Stimulated activated CD4-positive, alpha-beta T cell treated with anti-CD3 and anti-CD28 coated beads, Interleukin-1b, Interleukin-23, amount 100 ng/mL, for 4 hours (primary cell): ENCODE results near the gene TBC1D22A.

Experiments used
- DNase-seq, 2 donors: peaks; one replicate each; pipeline ENCODE4 v3.0.0-alpha.2; 2020; ENCODE audit warnings: low read depth in 2 of 2

TBC1D22A gene

DNA sequence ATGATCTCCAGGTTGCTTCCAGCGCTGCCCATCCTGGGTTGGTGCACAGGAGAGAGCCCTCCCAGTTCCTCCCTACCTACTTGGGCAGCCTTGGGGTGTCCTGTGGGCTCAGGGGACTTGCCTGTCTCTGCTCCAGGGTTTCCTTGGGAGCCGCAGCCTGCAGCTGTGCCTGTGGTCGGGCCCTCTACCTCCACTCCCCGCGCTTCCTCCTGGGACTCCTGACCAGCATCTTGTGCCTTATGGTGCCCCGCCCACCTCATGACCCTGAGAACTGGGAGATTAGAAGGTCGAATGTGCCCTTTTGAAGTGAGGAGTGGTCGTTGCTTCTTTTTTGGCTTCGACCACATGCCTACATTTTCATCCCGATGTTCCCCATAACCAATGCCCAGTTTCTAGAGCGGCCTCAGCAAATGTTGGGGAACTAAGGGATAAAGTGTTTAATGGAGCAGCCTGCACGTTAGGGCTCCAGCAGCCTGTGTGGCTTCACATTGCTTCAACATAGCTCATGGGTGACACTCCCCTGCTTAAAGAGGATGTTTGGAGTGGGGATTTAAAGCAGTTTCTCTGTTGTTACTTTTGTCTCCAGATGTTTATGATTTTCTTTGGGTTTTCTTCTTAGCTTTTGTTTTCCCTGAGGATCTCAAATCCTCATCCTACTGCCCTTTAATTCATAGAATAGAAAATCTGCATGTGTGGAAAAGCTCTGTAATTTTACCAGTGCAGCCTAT, 248.8 kb downstream of the TBC1D22A start:
- DNase-seq: no peak

DNA sequence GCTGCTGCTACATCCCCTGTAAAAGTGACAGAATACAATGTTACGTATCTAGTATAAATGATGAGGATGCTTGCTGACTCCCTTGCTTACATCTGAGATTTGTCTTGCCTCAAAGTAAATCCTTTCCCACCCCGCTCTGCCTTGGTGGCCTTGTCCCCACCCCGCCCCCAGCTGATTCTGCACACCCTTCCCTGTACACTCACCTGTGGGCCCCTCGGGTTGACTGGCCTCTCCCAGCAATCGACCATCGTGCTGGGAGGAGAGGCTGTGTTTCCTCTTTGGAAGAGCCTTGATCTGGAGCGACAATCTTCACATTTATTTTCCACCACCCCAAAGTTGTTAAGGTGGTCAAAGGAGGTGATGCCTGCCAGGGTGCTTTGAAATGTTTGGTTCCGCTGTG, 249.4 kb downstream of the TBC1D22A start:
- no peak for DNase-seq

DNA sequence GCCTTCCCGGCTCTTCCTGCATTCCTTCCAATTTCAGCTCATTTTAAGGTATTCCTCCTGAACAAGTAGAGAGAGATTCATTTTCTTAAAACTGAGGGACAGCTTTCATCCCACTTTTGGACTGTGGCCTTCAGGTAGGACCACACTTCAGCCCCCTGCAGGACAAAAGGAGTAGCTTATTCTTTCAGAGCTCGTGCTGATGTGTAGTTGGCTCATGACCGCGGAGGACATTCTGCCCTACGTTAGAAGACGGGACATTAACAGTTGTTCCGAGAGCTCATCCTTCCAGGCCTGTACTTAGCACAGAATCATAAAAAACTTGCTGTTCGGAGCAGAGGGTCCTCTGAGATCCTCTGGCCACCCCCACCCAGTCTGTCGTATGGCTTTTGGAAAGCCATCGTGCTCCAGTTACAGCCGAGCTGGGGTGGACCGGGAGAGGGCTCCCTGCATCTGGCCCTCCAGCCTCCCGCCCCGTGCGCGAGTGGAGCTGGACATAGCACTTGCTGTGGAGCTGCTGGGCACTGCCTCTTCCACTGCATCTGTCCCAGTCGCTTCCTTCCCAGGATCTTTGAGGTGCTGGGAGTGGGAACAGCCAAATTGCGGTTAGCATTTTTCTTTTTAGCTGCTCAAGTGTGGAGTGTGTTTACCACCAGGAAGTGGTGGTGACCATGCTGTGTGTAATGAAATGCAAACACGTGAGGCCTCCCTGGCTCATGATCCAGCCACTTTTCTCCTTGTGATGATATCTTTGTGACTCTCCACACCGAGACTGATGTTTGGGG, 250.3 kb downstream of the TBC1D22A start:
- DNase-seq: no peak

DNA sequence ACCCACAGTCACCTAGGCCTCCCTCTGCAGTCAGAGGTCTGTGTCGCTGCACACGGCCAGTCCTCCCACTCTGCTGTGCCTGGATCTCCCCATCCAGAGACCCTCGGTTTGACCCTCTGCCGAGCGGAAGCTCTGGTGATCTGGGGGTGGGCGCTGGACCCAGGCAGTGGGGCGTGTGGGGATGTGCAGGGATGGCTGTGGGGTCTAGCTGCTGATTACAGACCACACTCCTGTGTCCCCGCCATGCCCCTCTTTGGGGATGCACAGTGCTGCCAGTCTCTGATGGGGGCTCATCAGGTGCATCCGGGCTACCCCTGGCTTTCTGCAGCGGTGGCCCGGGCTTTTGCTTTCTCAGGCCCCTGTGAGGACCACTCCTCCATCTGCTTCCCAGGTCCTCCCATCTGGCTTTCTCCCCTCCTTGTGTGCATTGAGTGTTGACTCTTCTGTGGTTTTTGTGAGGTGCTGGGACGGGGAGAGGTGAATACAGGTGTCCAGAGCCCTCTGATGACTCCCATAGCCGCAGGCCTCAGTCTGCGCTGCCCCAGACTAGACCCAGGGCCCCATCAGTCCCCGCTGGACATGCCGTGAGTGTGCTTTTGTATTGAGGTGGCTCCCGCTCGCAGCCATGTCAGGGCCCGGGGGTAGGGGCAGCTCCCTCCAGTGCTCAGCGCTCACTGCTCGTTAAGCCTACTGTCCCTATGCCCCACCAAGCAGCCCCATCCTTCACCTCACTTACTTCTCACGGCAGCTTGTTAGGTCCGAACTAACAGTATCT, 251.6 kb downstream of the TBC1D22A start:
- no peak for DNase-seq

DNA sequence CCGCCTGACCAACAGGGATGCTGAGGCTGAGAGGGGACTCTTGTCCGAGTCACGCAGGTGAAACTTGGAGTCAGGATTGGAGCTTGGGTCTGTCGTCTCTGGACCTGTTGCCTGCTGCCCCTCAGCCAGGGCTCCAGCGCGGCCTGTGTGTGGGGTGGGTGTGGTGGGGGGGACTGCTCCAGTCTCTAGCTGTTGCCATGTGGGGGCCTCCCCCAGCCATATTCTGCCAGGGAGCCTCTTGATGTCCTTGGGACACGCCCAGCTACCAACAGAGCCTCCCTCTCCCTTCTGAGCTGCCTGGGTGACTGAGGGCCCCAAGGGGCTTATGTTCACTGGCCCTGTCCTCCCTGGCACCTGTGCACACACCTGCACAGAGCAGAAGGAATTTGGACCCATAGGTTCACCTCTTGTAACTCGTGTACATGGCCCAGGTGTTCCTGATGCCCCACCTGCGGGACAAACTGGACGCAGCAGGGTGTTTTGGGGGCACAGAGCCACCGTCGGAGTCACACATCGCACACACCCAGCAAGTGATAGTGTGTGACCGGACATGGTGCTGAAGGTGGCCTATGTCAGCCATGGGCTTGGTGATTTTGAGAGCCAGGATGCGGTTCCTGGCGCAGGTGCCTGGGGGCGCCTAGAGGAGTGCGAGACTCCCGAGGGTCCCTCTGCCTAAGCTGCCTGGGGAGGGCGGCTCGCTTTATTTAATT, 252.3 kb downstream of the TBC1D22A start:
- no peak for DNase-seq

DNA sequence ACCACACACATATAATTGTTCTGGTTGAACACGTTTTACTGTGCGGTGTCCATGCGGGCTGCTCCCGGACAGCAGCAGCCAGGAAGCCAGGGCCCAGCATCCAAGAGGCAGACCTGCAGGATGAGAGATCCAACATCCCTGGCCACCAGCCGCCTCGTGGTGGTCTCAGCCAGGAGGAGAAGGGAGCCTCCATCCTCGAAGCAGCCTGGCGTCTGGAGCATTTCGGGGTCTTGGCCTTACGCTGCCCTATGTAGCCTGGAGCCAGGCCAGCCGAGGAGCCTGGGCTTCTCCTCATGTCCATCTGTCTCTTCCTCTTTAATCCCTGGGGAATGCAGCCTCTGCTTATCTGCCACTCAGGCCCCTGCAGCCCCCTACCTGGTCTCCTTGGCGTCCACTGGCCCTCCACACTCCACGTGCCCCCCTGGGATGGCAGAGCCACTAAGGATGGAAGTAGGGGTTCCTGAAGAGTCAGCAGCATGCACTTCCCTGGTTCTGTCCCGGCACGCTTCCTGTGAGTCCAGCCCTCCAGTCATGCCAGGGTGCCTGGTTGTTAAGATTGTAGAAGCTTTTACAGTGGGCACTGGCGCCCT, 253.2 kb downstream of the TBC1D22A start:
- no peak for DNase-seq

DNA sequence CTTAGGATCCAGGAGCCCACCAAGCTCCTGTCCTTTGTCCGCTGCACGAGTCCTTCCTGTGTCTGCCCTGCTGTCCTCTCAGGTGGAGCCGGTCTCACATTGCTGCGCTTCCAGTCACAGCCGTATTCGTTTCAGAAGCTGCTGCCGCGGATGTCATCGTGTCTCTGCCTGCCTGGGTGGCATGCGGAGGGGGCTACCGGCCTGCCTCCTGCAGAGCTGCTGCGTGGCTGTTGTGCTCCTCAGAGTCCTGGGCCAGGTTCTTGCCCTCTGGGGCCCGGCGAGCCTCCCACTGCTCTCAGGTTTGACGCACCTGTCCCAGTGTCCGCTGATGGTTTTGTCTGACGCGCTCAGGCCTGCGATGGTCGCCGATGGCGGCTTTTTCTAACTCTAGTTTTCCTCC, 254.2 kb downstream of the TBC1D22A start:
- no peak for DNase-seq

DNA sequence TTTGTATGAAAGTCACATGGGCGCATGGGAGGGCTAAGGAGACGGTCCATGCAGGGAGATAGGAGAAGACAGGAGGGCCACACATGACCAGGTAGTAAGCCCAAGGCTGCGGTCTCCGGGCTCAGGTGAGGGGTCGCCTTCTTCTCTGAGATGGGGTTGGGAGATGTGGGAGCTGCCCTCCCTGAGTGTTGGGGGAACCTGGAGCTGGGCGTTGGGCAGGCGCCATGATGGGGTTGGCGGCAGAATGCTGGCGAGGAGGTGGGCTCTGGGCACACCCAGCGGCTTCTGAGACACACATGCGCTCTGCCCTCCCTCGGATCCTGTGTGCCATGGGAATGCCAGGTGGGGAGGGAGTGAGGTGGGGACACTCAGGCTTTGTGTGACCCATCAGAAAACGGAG, 254.8 kb downstream of the TBC1D22A start:
- no peak for DNase-seq

DNA sequence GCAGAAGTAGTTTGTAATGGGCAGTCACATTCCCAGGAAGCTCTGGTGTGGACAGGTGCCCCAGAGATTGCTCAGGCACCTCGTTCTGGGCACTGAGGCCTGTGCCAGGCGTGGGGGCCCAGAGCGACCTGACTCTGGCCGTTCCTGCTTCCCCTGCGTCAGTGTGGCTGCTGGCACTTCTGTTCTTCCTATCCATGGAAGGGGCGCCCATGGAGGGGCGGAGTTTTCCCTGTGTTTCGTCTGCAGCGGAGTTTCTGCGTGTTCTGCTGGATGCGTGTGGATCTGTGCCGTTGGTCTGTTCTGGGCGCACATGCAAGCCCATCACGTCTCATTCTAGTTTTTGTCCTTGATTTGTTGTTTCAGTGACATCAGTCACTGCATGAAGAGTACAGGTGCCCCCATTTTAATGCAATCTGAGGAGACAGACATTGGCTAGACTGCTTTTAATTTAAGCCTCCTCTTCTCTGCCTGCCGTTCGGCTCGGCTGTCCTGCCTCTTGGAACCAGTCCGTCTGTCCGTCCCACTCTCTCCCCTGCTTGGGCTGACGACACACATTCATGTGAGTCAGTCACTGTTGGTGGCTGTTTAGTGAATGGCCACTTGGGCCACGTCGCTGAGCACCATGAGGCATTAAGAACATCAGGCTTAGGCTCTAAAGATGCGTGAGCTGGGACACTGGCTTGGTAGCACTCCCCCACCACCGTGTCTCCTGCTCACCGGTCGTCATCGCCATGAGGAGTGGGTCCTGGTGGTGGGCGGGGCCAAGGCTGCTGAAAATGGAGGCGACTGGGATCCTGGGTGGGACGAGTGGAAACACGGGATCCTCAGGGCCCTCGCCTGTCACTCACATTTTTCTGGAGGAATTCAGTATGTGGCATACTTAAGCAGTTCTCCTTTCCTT, 255.8 kb downstream of the TBC1D22A start:
- DNase-seq: no peak

DNA sequence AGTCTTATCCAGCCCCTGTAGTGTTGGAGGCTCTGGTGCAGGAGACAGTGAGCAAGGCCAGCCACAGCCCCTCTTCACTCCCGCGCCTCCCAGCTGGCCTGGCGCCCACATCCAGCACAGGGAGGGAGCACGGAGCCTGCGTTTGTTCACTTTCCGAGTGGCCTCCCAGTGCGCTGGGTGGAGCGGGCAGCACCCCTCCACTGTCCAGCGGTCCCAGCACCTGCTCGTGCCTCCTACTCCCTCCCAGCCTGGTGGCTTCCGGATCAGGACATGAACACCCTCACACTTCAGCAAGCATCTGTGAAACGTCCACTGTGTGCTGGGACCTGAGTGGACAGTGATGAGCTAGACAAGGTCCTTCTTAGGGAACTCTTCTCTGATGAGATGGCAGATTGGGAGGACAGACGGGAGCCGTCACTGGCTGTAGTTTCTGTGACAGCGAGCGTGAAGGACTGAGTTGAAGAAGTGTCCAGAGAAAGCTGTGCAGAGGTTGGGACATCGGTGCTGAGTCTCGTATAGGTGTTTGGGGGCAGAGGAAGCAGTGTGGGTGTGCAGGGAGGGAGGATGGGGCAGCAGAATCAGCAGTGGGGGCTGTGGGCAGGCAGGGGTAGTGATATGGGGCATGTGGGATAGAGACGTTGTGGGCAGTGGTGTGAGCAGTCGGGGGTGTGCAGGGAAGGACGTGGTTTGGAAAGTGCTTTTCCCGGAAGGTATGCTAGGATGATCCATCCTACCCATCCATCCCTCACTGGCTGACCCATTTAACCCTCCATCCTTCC, 256.8 kb downstream of the TBC1D22A start:
- no peak for DNase-seq

DNA sequence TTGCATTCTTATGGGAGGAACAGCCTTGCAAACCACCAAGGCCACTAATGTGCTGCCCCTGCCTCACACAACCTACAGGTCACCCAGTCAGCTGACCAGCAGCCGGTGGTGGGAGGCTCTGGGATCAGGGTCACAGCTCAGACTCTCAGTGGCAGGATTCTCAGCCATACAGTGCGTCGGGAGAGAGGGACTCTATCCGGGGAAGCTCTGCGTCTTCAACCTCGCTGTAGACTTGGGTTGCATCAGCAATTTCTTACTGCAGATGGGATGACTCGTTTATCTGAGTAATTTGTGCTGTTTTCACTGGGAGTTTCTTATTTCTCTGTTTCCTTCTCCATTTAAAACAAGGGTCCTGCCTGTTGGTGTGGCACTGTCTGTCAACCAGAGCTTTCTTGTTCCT, 257.7 kb downstream of the TBC1D22A start:
- DNase-seq: no peak

DNA sequence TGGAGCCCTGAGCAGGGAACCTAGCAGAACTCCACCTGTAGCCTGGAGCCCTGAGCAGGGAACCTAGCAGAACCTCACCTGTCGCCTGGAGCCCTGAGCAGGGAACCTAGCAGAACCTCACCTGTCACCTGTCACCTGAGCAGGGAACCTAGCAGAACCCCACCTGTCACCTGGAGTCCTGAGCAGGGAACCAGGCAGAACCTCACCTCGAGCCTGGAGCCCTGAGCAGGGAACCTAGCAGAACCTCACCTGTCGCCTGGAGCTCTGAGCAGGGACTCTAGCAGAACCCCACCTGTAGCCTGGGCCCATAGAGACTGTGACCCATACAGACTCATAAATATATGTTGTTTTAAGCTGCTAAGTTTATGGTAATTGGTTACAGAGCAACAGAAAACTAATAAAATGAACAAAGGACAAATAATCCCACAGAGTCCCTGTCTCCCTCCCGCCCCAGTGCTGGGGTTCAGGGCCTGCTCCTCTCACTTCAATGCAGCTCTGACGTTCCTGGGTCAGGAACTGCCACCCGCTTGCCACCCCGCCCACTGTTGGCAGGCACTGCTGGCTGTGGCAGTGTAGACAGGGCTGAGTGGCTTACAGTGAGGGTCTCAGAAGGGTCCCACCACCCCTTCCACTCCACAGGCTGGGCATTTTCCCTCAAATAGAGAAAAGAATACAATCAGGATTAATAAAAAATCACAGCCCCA, 259.1 kb downstream of the TBC1D22A start:
- DNase-seq: no peak

DNA sequence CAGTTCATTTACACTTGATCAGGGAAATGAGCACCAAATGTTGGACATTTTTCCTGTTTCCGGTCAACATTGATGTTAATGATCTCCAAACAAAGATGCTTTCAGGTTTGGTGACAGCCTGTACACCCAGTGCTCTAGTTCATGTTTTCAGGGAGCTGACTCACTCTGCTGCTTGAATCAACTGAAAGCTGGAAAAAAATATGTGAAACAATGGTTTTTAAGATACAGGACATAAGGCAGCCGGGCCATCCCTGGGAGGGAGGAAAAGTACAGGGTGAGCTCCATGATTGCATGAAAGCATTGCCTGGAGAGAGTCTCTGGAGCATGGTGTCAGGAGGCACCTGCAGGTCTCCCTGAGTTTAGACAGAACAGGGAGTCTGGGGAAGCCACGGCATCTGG, 259.6 kb downstream of the TBC1D22A start:
- no peak for DNase-seq

DNA sequence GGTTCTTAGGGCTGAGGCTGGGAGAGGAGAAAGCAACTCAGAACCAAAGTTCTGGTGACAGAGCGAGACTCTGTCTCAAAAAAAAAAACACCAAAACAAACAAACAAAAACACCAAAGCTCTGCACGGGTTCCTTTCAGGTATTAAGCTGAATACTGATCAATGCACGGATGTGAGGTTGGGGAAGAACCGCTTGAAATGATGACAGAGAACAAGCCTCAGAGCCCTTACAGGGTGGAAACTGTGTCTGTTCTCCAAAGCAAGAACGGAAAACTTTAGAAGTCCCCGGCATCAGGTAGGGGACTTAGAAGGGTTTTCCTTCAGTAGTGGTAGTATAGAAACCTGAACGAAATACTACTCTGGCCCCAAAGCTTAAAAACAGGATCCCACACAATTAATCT, 260.0 kb downstream of the TBC1D22A start:
- no peak for DNase-seq

DNA sequence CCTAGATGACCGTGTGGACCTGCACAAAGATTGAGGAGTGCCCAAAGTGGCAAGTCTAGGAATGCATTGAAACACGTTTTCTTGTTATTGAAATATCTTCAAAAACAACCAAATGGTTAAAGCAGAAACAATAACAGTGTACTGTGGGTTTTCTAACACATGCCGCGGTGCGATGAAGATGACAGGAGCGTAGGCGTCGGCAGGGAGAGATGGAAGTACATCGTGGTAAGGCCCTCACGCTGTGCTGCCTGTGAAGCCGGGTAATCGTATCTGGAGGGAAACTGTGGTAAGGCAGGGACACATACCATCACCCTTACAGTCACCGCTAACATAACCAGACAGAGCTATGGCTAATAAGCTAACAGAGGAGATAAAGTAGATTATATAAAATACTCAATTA, 261.4 kb downstream of the TBC1D22A start:
- no peak for DNase-seq

DNA sequence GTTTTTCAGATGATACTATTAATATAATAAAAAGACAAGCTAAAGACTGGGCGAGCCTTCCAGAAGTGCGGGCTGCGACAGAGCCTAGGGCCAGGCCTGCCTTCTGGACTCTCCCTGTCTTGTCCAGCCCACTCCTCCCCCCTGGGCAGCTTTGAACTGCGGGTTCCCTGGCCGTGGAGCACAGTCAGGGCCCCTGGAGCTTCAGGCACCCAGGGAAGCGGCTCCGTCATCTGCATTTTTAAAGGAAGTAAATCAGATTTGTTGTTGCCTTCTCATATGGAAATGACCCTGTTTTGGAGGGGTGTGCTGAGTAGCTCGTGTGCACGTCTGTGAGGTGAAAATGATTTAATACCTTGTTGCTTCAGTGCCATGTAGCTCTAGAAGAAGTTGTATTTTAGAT, 265.3 kb downstream of the TBC1D22A start:
- no peak for DNase-seq

DNA sequence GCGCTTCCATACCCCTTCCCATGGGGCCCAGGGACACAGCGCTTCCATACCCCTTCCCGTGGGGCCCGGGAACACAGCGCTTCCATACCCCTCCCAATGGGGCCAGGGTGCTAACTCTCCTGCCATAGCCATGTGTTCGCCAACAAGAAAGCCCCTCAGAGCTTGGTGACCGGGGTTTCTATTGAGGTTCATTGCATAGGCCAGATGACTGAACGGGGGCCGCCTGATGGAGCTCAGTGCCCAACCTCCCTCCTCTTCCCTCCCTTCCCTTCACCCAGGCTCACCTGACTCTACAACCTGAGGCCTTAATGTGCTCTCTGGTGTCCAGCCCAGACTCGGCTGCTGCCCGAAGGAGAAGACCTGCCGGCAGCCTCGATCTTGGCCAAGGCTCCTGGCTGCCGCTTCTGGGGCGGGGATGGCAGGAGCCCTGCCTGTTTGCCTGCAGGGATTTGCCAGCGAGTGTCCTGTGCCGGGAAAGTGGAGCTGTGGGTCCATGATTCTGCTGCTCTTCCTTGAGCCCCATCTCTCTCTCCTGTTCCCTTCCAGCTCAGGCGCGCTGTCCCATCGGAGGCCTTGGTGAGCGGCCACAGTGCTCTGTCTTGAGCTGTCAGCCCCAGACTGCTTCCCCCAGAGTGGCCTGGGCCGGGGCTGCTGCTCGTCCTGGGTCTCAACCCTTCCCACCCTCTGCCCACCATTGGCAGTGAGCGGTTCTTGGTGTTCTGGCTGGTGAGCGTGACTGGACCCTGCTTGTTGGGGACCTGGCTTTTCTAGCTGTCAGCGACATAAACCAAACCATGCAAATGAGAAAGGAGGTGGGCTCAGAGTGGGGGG, 267.0 kb downstream of the TBC1D22A start:
- DNase-seq: no peak

DNA sequence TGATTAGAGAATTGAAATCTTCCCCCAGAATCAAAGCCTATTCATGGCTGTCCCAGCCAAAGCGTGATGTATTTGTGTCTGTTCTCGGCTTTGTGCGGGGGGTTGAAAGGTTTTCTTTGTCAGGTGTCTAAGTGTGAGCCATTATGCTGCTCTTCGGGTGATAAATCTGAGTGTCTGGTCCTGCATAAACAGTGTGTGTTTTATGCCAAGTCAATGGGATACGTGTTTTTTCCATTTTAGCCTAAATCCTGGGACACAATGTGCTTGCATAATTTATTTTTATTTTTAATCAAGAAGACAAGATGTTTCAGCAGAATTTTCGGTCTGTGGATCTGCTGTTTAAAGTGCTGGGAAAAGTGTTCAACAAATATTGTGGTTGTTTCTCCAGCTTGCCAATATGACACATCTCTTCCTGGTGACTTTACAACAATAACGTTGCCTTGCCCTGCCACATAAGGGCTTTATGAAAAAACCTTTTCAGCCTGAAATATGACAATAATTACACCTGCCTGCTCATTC, 267.8 kb downstream of the TBC1D22A start:
- no peak for DNase-seq
